Embryonic facial prominence (tissue), 1 donor: ENCODE data around the gene ENTREP3.

ENCODE experiments used
- DNase-seq: peaks from one replicate; pipeline ENCODE4 v3.0.0-alpha.2; 2016; ENCODE audit errors: extremely low spot score

The ENTREP3 gene

GRCh38 chr1:155278689-155279160 lies 23.4 kb upstream of the ENTREP3 start:
- DNase-seq, result no peak

GRCh38 chr1:155277902-155278688 lies 22.8 kb upstream of the ENTREP3 start:
- DNase-seq, result no peak

- DNase-seq, result peak; percentile 89
Measured at GRCh38 chr1:155277070-155277901, 22.0 kb upstream of the ENTREP3 start, which contains the start of gene HCN3. Gene HCN3 (plus strand): TSS chr1:155277463. CDS start chr1:155277591, 128 bp downstream.

- DNase-seq, result peak; percentile 93
Measured at GRCh38 chr1:155273343-155274245, 18.3 kb upstream of the ENTREP3 start, which contains the start of gene CLK2. Gene CLK2 (minus strand): TSS chr1:155273504. CDS start chr1:155270977, 2,527 bp downstream.

GRCh38 chr1:155272466-155273342 lies 17.4 kb upstream of the ENTREP3 start:
- no peak for DNase-seq

GRCh38 chr1:155269381-155269780 lies 14.1 kb upstream of the ENTREP3 start:
- DNase-seq, result no peak

GRCh38 chr1:155268630-155269029 lies 13.3 kb upstream of the ENTREP3 start:
- DNase-seq, result no peak

- DNase-seq, result no peak
Measured at GRCh38 chr1:155267373-155267772, 12.1 kb upstream of the ENTREP3 start.

- no peak for DNase-seq
Measured at GRCh38 chr1:155266553-155266952, 11.3 kb upstream of the ENTREP3 start.

- no peak for DNase-seq
Measured at GRCh38 chr1:155263067-155263466, 7.8 kb upstream of the ENTREP3 start.

GRCh38 chr1:155261852-155262673 lies 6.8 kb upstream of the ENTREP3 start, which contains the start of gene SCAMP3:
Gene SCAMP3 (minus strand): TSS chr1:155262360. CDS start chr1:155262151, 209 bp downstream.
- peak; percentile 93 for DNase-seq

GRCh38 chr1:155261493-155261851 lies 6.2 kb upstream of the ENTREP3 start:
- DNase-seq, result no peak

- no peak for DNase-seq
Measured at GRCh38 chr1:155260276-155260675, 5.0 kb upstream of the ENTREP3 start.

GRCh38 chr1:155256058-155256852 lies 972 bp upstream of the ENTREP3 start:
- no peak for DNase-seq

- no peak for DNase-seq
Measured at GRCh38 chr1:155254714-155255242, 505 bp downstream of the ENTREP3 start.

- DNase-seq, result no peak
Measured at GRCh38 chr1:155254228-155254713, 1.0 kb downstream of the ENTREP3 start.

GRCh38 chr1:155253797-155254196 lies 1.5 kb downstream of the ENTREP3 start:
- no peak for DNase-seq

GRCh38 chr1:155253208-155253607 lies 2.1 kb downstream of the ENTREP3 start:
- no peak for DNase-seq
